HG03066 (cell line): ENCODE data around the gene MPO.

Experiments
- ATAC-seq: cut with Tn5 transposase; IDR thresholded peaks from one replicate; pipeline ENCODE4 v1.9.1; 2021; ENCODE audit warnings: low read depth; ENCODE audit not compliant: unreplicated experiment

The MPO gene

DNA sequence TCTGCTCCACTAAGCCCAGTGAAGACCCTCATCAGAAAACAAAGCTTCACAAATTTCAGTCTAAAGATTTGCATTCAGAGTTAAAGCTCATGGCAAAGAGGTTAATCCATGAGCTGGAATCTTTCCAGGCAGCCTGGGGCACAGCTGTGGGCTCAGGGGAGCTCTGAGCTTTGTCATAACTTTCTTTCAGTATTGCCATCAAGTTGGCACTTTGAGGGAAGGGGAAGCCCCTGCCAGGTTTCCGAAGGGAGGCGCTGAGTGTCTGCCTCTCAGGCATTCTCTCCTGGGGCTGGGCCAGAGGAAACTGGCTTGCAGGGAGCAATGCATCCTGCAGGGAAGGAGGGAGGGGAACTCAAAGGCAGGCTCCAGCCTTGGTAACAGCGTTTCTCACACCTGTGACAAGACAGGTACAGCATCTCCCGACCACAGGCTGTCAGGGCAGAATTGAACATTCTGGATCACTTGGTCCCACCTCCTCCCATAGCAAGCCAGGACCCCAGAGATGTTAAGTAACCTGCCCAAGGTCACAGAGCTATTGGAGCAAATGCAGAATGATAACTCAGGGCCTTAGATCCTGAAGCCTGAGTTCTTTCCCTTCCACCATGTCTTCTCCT, 38.5 kb downstream of the MPO start:
- no peak for ATAC-seq

GRCh38 chr17:58239987-58240386, 40.7 kb downstream of the MPO start:
- ATAC-seq: no peak

- ATAC-seq: no peak
Measured at GRCh38 chr17:58238147-58238634, 42.5 kb downstream of the MPO start, which contains the start of gene LPO. TSS of gene LPO (plus strand) at chr17:58238584. CDS start at chr17:58242980, 4,396 bp downstream.

- ATAC-seq: no peak
Measured at GRCh38 chr17:58236394-58236793, 44.3 kb downstream of the MPO start.

DNA sequence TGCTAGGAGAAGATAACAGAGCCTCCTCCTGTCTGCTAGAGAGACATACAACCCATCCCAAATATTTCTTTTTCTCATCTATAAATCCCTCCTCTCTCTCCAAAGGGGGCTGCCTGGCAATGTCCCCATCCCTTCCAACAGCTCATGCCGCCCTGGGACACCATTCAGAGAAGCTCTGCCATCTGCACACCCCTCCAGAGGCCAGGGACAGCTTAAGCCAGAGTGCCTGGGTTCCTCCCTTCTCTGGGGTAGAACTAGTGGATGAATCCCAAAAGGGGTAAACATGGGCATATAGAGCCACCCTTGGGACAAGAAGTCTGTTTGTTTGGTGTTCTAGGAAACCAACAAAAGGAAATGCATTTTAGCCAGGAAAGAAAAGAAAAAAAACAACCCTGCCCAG, 44.9 kb downstream of the MPO start:
- ATAC-seq: no peak

GRCh38 chr17:58234512-58234911, 46.2 kb downstream of the MPO start:
- no peak for ATAC-seq

GRCh38 chr17:58233543-58233942, 47.2 kb downstream of the MPO start:
- ATAC-seq: peak; percentile 61

DNA sequence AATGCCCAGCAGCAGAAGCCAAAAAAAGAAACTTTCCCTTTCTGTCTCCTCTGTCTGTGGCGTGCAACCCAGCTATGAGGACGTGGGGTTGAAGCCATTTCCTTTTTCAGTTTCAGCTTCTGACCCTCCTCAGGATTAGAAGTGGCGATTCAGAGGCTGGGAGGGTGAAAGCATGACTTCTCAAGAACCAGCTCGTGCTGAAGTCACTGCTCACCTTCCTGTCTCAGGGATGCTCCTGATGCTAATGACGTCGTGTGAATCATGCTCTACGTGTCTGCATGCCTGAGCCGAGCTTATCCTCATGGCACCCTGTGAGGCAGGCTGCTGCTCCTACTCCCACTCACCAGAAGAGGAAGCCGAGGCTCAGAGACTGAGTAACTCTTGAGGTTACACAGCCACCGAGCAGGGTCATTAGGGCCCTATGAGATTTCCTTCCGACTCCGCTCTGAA, 48.0 kb downstream of the MPO start:
- ATAC-seq: peak; percentile 80

DNA sequence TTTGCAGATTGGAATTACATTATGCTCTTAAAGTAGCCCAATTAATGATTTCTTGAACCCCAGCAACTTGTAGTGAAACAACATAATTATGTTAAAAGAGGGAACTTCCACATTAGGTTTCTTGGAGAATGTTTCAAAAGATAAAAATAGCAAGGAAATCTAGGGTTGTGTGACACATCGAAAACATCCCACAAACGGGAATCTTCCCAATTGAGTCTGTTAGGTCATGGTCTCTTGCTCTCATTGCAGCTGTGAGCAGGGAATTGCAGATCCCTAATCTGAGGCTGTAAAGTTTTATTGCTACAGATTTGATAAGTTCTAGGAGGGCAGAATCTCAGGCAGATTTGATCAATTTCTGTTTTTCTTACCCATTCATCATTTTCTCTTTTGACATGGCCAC, 49.1 kb downstream of the MPO start:
- no peak for ATAC-seq

DNA sequence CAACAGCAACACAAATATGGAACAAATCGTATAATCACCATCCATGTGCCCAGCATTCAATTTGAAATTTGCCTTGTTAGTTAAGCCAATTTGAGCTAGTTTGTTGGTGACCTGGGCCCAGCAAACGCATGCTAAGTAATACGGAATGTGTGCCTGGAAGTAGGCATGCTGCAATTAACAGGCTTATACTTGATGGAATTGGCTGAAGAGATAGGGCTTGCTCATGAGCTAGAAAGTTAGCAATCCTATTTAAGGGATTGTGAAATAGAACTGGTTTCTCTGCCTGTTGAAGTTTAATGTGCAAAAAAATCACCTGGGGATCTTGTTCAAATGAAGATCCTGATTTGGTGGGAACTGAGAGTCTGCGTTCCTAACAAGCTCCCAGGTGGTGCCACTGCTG, 50.9 kb downstream of the MPO start:
- ATAC-seq: no peak

GRCh38 chr17:58229384-58229783, 51.4 kb downstream of the MPO start:
- no peak for ATAC-seq

GRCh38 chr17:58228679-58229078, 52.1 kb downstream of the MPO start:
- no peak for ATAC-seq

GRCh38 chr17:58227733-58228132, 53.0 kb downstream of the MPO start:
- ATAC-seq: no peak

DNA sequence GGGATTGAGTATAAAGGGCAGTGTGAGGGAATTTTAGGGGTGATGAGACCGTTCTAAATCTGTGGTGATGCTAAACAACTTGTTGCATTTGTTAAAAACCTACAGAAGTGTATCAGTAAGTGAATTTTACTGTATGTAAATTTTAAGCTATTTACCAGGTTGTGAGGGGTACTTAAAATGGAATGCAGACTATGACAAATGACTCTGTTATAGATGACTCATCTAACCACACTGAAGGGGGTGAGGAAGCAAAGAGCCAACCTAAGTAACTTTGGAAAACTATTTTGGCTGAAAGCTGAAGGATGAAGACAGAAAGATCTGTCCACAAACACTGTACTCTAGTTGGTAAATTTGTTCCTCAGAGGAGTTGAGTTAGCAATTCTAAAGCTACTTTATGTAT, 56.4 kb downstream of the MPO start:
- no peak for ATAC-seq
